ENCODE measurements around the gene TARDBP. TPM values are rescaled to one million over a fixed set of nuclear protein-coding genes. Genes with fewer than 3 reads are reported as not detected.
"Not testable (repeated sequence)": the region's sequence is repeated elsewhere in the genome, so short reads cannot be mapped to it uniquely, and the experiment has no call there.

Gene TARDBP
- total RNA-seq, 1 experiment from 2014 or later: 21.2 TPM

DNA sequence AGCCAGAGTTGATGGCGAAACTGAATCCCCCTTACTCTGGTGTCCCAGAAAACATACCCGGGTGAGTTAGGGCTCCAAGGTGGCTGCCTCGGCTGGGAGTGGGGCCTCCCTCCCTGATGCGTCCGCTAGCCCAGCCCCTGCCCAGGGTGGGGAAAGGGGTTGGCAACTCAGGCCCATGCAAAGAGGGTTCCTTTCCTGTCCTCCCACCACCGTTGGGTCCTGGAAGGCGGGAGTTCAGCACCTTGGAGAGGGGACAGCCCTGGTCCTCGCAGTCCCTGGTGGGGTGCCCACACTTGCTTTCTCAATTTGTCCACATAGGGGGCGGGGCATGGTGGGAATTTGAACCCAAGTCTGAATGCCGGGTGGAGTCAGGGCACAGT is 41.3 kb downstream of the TARDBP start:
- in situ Hi-C loops (cut with HindIII; ENCODE audit: low pct_unique_long_range_greater_than_20kb, low sequenced_read_pairs): no loop called here

DNA sequence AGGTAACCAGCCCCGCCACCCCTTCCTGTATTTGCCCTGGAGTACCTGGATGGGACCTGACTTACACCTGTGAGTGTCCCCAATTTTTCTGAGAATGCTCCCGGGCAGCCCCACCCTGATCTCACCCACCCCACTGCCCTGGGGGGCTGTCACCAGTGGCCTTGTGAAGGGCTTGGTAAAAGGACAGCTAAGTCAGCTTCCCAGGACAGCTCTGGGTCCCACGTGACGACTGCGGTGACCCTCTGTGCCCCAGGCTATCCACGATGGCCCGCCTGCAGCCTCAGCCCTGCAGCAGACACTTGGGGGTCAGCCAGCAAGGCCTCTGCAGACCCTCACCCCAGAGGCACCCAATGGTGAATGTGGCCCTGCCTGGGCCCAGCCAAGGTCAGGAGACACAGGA is 41.7 kb downstream of the TARDBP start:
- DNase-seq (ENCODE audit: low read depth): no peak
- in situ Hi-C loops (cut with HindIII; ENCODE audit: low pct_unique_long_range_greater_than_20kb, low sequenced_read_pairs): no loop called here

More for the DNA sequence above, 41.3 kb downstream of the TARDBP start:
- peak; percentile 19 for DNase-seq (ENCODE audit: low read depth)

DNA sequence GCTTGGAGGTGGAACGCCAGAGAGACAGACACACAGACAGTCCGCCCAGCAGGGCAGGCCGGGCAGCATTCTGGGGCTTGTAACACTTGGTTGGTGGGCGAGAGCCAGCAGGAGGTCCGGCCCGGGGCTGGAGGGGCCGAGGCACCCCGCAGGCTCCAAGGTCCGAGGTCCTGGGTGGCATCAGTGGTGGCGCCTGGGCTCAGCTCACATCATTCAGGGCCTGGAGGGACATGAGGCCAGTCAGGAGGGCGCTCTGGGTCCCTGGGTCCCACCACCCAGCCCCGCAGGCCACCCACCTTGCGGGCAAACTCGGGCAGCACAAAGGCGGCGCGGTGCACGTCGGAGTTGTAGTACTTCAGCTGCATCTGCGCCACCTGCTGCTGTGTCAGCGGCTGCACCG is 42.2 kb downstream of the TARDBP start:
- no peak for DNase-seq (ENCODE audit: low read depth)
- in situ Hi-C loops (cut with HindIII; ENCODE audit: low pct_unique_long_range_greater_than_20kb, low sequenced_read_pairs): no loop called here

DNA sequence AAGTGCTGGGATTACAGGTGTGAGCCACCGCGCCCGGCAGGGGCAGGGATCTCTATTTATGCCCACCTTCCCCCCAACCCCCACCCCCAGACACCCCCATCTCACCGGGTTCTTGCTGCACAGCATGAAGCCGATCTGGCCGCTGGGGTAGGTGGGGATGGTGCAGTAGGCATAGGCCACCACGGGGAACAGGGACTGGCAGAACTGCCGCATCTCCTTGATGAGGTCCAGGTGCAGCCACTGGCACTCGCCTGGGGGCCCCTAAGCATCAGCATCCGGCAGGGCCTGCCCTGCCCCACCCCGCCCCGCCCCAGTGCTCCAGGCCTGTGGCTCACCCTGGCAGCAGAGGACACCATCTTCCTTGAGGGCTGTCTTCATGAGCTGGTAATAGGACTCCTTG is 43.2 kb downstream of the TARDBP start:
- in situ Hi-C loops (cut with HindIII; ENCODE audit: low pct_unique_long_range_greater_than_20kb, low sequenced_read_pairs): no loop called here

DNA sequence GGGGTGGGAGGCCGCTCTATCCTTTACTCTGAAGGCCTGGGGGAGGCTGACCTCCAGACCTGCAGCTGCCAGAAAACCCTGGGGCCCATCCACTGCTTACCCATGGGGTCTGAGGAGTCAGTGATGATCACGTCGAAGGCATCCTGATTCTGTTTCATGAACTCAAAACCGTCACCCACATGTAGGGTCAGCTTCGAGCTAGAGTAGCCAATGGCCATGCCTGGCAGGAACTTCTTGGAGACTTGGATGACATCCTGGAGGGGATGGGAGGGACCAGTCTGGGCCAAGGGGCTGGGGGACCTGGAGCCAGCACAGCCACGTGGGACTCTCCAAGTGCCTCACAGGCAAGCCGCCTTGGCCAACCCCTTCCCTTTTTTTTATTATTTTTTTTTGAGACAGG is 44.0 kb downstream of the TARDBP start:
- no peak for DNase-seq (ENCODE audit: low read depth)
- in situ Hi-C loops (cut with HindIII; ENCODE audit: low pct_unique_long_range_greater_than_20kb, low sequenced_read_pairs): no loop called here

More for the DNA sequence above, 43.2 kb downstream of the TARDBP start:
- no peak for DNase-seq (ENCODE audit: low read depth)

DNA sequence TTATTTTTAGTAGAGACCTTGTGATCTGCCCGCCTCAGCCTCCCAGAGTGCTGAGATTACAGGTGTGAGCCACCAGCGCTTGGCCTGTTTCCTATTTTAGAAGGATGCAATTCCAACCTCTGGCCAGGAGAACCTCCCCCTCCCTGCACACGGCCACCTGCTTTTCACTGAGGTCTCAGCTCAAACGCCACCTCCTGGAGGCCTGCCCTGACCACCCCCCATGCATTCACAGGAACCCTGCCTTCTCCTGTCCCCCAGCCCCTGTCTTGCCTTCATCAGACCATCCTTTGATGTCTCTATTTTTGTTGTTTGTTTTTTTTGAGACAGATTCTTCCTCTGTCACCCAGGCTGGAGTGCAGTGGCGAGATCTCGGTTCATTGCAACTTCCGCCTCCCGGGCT is 45.0 kb downstream of the TARDBP start:
- in situ Hi-C loops (cut with HindIII; ENCODE audit: low pct_unique_long_range_greater_than_20kb, low sequenced_read_pairs): no loop called here
- no peak for DNase-seq (ENCODE audit: low read depth)

DNA sequence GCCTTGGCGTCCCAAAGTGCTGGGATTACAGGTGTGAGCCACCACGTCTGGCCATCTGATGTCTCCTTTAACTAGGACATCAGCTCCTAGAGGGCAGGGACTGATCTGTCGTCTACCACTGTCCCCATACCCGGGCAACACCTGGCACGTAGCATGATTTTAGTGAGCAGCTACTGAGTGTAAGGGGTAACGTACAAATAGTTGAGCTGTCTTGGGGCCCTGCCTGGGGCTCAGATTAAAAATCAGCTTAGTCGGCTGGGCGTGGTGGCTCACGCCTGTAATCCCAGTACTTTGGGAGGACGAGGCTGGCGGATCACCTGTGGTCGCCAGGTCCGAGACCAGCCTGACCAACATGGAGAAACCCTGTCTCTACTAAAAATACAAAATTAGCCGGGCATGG is 45.6 kb downstream of the TARDBP start:
- in situ Hi-C loops (cut with HindIII; ENCODE audit: low pct_unique_long_range_greater_than_20kb, low sequenced_read_pairs): no loop called here
- DNase-seq (ENCODE audit: low read depth): no peak

DNA sequence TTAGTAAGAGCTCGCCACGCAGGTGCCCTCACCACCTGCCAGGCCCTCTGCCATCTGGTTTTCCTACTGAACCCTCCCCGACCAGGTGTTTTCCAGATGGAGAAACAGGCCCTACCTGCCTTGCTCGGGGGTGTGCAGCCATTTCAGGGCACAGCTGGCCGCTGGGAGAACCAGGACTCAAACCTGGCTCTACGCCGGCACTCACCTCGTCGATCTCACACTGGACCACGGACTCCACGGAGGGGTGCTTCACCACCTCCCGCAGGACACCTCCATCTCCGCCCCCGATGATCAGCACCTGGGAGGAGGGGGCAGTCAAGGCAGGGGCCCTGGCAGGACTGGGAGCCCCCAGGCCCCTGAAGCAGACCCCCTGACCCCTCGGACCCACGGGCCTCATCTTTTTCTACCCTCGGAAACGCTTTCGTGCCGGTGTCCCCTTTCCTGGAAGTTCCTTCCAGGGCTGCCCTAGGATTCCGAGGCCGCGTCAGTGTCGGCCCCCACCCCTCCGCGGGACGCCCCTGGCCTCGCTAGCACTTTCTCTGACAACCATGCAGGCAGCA is 46.2 kb downstream of the TARDBP start:
- in situ Hi-C loops (cut with HindIII; ENCODE audit: low pct_unique_long_range_greater_than_20kb, low sequenced_read_pairs): no loop called here
- no peak for DNase-seq (ENCODE audit: low read depth)

DNA sequence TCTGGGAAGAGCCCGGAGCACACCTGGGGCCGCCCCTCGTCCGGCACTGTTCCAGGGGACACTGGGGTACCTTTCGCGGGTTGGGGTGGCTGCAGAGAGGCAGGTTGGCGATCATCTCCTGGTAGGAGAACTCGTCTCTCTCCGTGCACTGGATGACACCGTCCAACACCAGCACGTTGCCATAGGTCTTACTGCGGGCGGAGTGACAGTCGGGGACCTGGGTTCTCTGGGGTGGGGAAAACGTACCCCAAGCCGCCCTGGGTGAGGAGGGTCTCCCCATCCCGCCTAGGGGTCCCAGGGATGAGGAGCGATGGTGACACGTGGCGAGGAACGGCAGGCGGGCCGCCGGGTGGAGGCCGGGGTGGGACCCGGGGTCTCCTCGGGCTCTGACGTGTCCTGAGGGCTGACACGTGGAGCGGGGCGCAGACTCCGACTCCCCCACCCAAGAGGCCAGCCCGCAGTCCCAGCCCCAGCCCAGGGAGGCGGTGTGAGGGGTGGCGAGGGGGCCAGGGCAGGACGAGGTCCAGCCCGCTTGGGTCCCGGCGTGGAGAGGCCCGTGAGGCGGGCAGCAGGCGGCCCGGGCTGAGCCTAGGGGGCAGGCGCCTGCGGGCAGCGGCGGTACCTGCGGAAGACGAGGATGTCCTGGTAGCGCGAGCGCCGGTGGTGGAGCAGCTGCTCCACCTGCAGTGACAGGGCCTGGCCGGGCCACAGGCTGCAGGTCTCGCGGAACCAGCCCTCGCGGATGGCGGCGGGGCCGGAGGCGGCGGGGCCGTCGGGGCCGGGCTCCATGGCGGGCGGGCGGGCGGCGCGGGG is 46.9 kb downstream of the TARDBP start:
- in situ Hi-C loops (cut with HindIII; ENCODE audit: low pct_unique_long_range_greater_than_20kb, low sequenced_read_pairs): no loop called here
- no peak for DNase-seq (ENCODE audit: low read depth)

DNA sequence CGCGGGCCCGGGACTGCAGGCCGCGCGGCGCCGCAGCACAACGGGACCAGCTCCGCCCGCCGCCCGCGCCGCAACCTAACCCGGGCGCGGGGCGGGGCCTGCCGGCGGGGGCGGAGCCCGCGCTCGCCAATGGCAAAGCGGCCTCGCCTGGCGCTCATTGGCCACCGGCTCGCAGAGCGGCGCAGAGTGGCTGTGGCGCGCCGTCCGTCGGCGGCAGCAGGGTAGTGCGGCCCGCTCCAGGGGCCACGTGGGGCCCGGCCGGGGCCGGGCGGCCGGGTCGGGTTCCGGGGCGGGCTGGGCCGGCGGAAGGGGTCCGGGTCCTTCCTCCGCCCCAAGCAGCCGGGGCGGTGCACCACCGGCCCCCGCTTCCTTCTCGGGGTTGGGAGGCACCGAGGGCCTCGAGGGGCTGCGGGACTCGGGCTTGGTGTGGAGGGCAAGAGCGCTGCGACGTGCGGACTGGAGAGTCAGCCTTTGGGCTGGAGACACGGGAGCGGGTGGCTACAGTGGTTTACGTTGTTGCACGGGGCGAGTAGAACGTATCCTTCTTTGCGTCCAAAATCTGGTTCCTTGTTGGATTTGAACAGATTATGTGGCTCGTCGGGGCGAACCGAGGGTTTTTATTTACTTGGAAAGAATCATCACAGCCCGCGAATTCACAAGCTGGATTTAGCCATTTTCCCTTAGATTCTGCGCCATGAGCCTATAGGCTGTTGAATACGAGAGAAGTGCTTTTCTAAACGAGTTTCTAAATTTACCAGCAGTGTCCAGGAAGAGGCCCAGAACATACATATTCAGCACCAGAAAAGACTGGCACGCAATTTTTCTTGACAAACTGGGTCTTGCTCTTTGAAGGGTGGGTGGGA is 47.7 kb downstream of the TARDBP start, which contains the start of gene SRM:
TSS of gene SRM (minus strand) at position 51 of the 863 bp plus-strand sequence. CDS start 75 bp downstream, outside the sequence.
- peak; percentile 86 for DNase-seq (ENCODE audit: low read depth)
- in situ Hi-C loops (cut with HindIII; ENCODE audit: low pct_unique_long_range_greater_than_20kb, low sequenced_read_pairs): no loop called here

DNA sequence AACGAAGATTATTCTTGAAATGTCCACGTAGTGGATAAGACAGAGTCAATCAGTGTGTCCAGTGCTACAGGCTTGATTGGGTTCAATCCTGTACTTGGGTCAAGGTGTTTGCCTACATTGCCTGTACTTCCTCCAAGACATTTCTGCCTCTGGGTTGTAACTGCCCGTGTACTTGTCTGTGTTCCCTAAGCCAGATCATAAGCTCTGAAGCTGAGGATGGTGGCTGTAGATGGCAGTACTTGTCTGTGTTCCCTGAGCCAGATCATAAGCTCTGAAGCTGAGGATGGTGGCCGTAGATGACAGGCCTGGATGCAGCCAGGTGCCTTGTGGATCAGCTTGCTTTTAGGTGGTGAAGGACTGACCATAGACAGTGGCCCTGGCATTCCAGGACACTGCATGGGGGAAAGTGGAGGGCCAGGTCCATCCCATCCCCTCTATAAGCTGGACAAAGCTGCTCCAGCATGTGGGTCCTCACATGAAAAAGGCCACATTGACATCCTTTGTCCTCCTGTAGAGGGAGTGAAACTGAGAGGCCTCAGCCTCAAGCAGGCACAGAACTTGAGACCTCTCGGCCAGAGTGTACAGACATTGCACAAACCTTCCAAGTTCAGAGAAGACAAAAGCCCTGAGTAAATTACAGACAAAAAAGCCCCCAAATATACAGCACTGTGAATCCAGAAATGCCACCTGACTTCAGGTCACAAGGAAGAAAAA is 49.4 kb downstream of the TARDBP start:
- no peak for DNase-seq (ENCODE audit: low read depth)
- in situ Hi-C loops (cut with HindIII; ENCODE audit: low pct_unique_long_range_greater_than_20kb, low sequenced_read_pairs): no loop called here

DNA sequence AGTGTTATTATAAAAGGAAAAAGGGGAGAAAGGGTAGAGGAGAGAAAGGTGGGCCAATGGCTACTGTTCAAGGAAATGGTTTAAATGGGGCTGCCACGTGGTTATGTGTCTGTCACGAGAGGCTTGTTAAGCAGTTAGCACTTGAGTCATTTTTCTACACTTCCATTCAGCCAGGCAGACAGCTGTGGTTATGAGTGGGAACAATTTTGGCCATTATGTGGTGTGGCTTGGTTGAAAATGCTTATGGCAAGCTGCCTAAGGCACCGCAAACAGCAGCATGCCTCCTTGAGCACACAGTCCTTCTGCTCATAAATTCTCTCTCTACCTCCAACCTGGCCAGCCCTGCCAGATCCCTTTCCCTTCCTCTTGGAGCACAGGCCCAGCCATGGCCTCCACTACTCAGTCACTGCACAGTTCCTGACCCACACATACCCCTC is 50.5 kb downstream of the TARDBP start:
- in situ Hi-C loops (cut with HindIII; ENCODE audit: low pct_unique_long_range_greater_than_20kb, low sequenced_read_pairs): no loop called here
- no peak for DNase-seq (ENCODE audit: low read depth)

DNA sequence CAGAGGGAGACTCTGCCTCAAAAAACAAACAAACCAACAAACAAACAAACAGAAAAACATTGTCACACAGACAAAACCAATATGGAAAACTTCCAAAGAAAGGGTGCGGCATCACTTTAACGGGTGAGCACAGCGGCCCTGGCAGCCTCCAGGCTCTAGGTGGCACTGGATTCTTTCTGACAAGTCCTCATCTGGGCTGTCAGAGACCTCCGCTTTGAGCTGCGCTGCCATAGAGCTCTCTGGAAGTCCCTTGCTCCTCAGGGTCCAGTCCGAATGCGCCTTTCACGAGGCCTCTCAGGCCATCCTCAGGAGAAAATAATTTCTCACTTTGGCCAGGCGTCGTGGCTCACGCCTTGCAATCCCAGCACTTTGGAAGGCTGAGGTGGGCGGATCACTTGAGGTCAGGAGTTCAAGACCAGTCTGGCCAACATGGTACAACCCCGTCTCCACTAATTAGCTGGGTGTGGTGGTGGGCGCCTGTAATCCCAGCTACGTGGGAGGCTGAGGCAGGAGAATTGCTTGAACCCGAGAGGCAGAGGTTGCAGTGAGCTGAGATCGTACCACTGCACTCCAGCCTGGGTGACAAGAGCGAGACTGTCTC is 51.6 kb downstream of the TARDBP start:
- DNase-seq (ENCODE audit: low read depth); in situ Hi-C loops (cut with HindIII; ENCODE audit: low pct_unique_long_range_greater_than_20kb, low sequenced_read_pairs): not testable (repeated sequence)

DNA sequence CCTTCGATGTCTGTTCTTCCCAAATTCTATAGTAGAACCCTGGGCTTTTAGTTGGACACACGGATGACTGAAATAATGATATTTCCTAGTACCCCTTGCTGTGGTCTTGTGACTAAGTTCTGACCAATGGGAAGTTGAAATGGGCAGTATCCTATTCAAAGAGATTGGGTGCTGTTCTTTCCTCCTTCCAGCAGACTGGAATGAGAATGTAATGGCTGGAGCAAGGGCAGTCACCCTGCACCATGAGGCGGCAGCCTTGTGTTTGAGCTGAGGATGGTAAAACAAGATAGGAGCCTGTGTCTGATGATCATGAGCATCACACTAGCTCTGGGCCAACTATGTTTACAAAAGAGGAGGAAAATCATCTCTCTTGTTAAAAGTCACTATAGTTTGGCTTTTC is 52.5 kb downstream of the TARDBP start:
- DNase-seq (ENCODE audit: low read depth): no peak
- in situ Hi-C loops (cut with HindIII; ENCODE audit: low pct_unique_long_range_greater_than_20kb, low sequenced_read_pairs): no loop called here

DNA sequence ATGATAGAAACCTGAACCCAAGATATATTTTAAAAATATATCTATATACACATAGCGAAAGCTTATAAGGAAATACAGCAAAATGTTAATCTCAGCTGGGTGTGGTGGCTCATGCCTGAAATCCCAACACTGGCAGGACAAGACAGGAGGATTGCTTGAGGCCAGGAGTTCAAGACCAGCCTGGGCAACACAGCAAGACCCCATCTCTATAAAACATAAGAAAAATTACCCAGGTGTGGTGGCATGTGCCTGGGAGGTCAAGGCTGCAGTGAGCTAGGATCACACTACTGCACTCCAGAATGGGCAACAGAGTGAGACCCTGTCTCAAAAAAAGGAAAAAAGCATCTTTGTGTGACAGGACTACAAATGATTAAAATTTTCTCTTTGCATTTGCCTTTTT is 53.3 kb downstream of the TARDBP start:
- no peak for DNase-seq (ENCODE audit: low read depth)
- in situ Hi-C loops (cut with HindIII; ENCODE audit: low pct_unique_long_range_greater_than_20kb, low sequenced_read_pairs): no loop called here

DNA sequence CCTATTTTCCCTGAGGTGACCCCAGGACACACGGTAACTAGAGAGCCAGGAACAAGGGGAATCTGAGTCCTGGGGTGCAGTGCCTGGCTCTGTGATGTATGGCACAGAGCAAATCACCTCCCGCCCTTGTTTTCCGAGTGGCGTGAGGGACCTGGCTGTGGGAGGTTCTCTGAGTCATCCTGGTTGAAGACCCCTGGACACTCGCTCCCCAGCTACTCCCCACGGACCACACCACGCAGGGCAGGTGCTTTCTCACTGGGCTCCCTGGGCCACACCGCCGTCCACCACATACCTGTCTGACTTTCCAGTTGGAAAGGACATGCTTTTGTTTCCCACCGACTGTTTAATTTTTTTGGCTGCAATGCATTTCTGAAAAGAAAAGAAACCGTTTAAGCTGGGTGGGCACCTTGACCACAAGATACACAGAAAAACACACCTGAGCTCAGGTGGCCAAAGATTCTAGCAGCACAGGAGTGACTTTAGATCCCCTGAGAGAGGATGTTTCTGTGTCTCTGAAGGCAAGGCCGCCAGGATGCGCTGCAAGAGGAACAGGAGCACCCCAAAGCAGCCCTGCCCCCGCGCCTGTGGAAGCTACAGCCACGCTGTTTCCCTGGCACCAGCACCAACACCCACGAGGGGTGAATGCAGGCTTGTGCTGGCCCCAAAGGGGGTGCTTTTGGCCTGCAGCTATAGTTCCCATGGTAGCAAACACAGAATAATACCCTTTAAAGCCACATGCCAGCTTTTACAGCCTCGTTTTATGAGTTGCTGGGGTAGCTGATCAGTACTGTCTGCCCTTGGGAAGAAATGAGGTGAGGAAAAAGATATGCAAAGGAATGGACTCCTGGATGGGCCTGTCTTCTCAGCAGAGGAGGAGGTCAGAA is 55.5 kb downstream of the TARDBP start:
- in situ Hi-C loops (cut with HindIII; ENCODE audit: low pct_unique_long_range_greater_than_20kb, low sequenced_read_pairs): no loop called here
- DNase-seq (ENCODE audit: low read depth): no peak

Data from Caki2 (cell line).